Subcutaneous preadipocyte (primary cell): ENCODE results near the gene ZNF460. TPM values are rescaled to one million over a fixed set of nuclear protein-coding genes. Genes with fewer than 3 reads are reported as not detected.

ENCODE experiments used
- total RNA-seq: library from RNA; depleted of rRNA; stranded (reverse); fragments of >200 nt; gene quantifications from 2 replicates; pipeline ENCODE4 v1.2.3, GENCODE V29; 2012

Gene ZNF460
- total RNA-seq = 44.2 and 54.4 TPM in 2 replicates

DNA sequence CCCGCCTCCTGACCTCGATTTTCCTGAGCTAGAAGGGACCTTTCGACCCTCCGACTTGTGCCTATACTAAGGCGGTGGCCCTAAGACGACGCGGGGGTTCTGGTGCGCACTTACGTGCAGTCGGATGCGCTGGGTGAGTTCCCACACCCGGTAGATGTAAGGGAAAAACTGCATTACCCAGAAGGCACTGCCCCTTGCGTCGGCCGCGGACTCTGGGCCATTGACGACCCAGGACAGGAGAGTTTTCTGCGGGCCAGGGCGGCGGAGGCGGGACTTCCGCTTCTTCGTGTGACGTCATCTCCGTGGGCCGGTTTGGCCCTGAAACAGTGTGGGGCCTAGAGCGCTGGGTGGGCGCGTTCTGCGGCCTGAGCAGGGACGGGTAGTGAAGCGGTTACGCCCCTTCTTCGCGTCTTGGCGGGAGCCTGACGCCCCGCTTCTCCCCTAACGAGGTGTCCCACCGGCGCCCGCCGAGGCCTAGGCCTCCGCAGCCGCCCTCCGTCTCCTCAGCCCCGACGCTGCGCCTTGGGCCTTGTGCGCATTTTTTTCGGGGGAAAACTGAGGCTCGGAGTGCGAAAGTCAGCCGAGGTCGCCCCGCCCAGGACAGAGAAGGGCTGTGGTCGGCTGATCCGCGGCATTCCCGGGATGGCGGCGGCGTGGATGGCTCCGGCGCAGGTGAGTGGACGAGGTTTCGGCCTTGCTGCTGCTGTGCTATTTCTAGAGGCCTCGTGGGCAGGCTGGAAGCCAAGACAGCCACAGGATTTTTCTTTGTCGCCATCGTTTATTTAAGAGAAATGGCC is at the start of gene ZNF460:
Gene ZNF460, plus strand, starts transcription at position 321 of the 797 bp plus-strand sequence. Its CDS starts 322 bp downstream, at position 643.

DNA sequence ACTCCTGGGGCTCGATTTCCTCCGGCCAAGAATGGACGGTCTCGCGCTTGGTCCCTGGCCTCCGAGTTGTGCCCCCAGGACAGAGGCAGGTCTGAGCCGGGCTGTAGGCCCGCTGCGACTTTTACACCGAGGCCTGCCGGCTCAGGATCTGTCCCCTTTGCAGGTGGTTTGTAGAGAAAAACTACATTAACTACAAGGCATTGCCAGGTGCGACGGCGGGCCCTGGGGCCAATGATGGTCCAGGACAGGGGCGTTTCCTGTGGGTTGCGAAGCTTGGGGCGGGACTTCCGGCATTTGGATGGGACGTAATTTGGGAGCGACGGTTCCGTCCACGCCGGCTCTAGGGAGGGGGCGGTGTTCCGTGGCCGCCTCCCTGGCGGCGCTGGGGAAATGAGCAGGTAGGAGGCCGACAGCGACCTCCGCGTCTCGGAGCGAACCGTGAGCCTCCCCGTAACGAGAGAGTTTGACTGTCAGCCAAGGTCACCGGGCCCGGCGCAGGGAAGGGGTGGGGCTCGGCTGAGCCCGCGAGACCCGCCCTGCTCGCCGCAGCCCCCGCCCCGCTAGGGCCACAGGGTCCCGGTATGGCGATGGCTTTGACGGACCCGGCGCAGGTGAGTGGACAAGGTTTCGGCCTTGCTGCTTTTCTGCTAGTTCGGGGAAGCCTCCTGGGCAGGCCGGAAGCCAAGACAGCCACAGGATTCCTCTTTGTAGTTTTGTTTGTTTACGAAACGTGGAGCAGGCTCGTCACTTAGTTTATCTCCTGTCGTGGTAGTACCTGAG is 39.8 kb upstream of the ZNF460 start, which contains the start of gene ZNF805:
Gene ZNF805, plus strand, starts transcription at position 322 of the 780 bp plus-strand sequence. Its CDS starts 260 bp downstream, at position 582.

DNA sequence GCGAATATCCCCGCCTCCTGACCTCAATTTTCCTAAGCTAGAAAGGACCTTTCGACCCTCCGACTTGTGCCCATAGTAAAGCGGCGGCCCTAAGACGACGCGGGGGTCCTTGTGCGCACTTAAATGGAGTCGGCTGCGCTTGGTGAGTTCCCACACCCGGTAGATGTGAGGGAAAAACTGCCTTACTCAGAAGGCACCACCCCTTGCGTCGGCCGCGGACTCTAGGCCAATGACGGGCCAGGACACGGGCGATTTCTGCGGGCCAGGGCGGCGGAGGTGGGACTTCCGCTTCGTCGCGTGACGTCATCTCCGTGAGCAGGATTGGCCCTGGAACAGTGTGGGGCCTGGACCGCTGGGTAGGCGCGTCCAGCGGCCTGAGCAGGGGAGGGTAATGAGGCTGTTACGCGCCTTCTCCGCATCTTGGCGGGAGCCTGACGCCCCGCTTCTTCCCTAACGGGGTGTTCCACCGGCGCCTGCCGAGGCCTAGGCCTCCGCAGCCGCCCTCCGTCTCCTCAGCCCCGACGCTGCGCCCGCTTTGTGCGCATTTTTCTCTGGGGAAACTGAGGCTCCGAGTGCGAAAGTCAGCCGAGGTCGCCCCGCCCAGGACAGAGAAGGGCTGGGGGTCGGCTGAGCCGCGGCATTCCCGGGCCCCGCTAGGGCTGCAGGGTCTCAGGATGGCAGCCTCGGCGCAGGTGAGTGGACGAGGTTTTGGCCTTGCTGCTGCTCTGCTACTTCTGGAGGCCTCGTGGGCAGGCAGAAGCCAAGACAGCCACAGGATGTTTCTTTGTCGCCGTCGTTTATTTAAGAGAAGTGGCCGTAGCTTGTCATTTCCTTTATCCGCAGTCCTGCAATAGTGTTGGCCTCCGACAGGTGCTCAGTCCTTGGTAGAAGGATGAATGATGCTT is 40.1 kb downstream of the ZNF460 start, which contains the start of gene ZNF543:
Gene ZNF543, plus strand, starts transcription at position 293 of the 905 bp plus-strand sequence. Its CDS starts 382 bp downstream, at position 675.

Other genes starting within 250 kb of the ZNF460 start
- not detected in 2 replicates for gene USP29, start 160.5 kb upstream of the ZNF460 start, total RNA-seq
- gene ZIM3, start 135.3 kb upstream of the ZNF460 start, total RNA-seq = not detected in 2 replicates
- gene DUXA, start 113.0 kb upstream of the ZNF460 start, total RNA-seq = not detected in 2 replicates
- gene ZNF264, start 89.0 kb upstream of the ZNF460 start, total RNA-seq = 12.5 and 18.4 TPM in 2 replicates
- 0.39 and 0.73 TPM in 2 replicates for gene AURKC, start 49.5 kb upstream of the ZNF460 start, total RNA-seq
- gene ZNF805, start 39.9 kb upstream of the ZNF460 start, total RNA-seq = 16.2 and 17.4 TPM in 2 replicates
- 5.9 and 7.0 TPM in 2 replicates for gene ZNF543, start 40.0 kb downstream of the ZNF460 start, total RNA-seq
- gene ZNF304, start 70.8 kb downstream of the ZNF460 start, total RNA-seq = 6.2 and 6.5 TPM in 2 replicates
- 4.5 and 7.3 TPM in 2 replicates for gene TRAPPC2B, start 83.1 kb downstream of the ZNF460 start, total RNA-seq
- 0.73 and 1.8 TPM in 2 replicates for gene ZNF547, start 83.1 kb downstream of the ZNF460 start, total RNA-seq
- 10.9 and 11.0 TPM in 2 replicates for gene ZNF548, start 109.4 kb downstream of the ZNF460 start, total RNA-seq
- 7.3 and 8.8 TPM in 2 replicates for gene ZNF17, start 130.7 kb downstream of the ZNF460 start, total RNA-seq
- gene ZNF749, start 154.8 kb downstream of the ZNF460 start, total RNA-seq = 5.9 and 10.9 TPM in 2 replicates
- under 0.01 and 0.39 TPM in 2 replicates for gene VN1R1, start 176.7 kb downstream of the ZNF460 start, total RNA-seq
- 7.0 and 10.4 TPM in 2 replicates for gene ZNF772, start 197.1 kb downstream of the ZNF460 start, total RNA-seq
- 5.7 and 7.3 TPM in 2 replicates for gene ZNF419, start 207.3 kb downstream of the ZNF460 start, total RNA-seq
- 8.0 and 8.5 TPM in 2 replicates for gene ZNF773, start 219.5 kb downstream of the ZNF460 start, total RNA-seq
- gene ZNF549, start 246.9 kb downstream of the ZNF460 start, total RNA-seq = 1.8 and 2.5 TPM in 2 replicates